HT-29 (cell line): Measurements from ENCODE around the gene EFCAB9. TPM values are rescaled to one million over a fixed set of nuclear protein-coding genes. Genes with fewer than 3 reads are reported as not detected.
A peak's percentile ranks its signal among the peaks of the same experiment; 100 is the strongest.

Experiments
- DNase-seq: peaks from one replicate; pipeline ENCODE4 v3.0.0-alpha.2; 2015; ENCODE audit warnings: low spot score
- total RNA-seq: library from RNA; depleted of rRNA; stranded (reverse); fragments of >200 nt; shearing (Covaris generic); gene quantifications from 2 replicates; pipeline ENCODE4 v1.2.3, GENCODE V29; 2014

Gene EFCAB9
- total RNA-seq, 1 experiment from 2014 or later = not detected

DNA sequence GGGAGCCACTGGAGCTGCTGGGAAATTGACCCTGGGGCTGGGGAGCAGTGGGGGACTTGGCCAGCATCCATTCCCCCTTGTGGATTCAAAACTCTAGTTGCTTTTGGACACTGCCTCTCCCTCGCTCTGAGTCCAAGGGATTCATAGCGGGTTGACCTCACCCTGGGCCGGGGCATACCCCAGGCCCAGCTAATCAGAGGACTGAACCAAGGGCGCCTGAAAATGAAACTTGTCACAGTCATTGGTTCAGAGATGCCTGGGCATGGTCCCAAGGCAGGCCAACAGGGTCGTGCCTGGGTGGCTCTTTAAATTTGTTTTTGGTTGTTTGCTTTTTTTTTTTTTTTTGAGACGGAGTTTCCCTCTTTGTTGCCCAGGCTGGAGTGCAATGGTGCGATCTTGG, 28.5 kb upstream of the EFCAB9 start:
- no peak for DNase-seq

DNA sequence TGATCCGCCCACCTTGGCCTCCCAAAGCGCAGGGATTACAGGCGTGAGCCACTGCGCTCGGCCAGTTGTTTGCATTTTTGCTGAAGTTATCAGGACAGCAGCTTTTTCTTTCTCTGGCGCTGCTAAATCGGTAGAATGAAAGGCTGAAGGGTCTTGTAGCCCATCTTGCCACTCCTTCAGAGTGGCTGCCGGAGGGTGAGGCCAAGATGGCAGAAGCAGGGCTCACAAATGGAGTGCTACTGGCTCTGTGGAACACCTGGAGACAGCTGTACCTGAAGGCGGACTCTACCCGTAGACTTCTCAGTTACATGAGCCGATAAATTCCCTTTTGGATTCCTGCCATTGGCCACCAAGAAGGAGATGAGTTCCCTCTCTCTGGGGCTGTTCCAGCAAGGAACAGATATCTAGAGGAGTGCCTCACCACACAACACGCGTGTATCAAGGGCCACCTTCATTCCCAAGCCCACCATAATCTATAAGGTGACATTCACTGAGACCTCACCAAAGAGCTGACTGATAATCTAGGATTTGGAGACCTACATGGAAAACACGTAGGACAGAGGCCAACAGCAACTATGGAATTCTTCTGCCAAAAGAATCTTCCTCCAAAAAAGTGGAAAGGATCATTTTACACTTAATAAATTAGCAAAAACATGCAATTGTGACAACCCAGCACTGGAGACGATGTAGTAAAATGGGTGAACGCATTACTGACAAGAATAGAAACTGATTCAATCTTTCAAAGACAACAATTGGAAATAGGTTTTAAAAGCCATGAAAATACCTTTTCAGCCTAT, 27.7 kb upstream of the EFCAB9 start:
- DNase-seq = no peak

- DNase-seq = no peak
These were observed 26.1 kb upstream of the EFCAB9 start for GRCh38 chr5:172167895-172168294.

GRCh38 chr5:172168311-172168710, 25.7 kb upstream of the EFCAB9 start:
- DNase-seq = no peak

- no peak for DNase-seq
These were observed 24.8 kb upstream of the EFCAB9 start for GRCh38 chr5:172169216-172169615.

DNA sequence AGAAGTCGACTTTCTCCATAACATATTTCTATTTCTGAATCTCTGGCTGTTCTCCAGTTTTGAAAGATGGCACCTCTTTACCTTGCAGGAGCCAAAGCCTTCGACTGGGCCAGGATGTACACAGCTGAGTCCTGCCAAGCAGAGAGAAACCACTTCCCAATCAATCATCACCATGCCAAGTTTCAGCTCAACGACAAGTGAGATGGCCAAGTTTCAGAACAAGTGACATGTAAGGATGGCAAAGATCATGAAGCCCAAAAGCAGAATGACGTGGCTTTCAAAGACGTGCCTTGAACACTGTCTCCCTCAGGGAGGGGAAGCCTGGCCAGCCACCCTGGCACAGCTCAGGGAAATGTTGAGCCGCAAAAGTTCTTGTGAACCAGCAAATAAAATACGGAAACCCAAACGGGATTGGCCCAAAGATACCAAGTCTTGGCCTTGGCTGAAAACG, 23.7 kb upstream of the EFCAB9 start:
- no peak for DNase-seq

DNA sequence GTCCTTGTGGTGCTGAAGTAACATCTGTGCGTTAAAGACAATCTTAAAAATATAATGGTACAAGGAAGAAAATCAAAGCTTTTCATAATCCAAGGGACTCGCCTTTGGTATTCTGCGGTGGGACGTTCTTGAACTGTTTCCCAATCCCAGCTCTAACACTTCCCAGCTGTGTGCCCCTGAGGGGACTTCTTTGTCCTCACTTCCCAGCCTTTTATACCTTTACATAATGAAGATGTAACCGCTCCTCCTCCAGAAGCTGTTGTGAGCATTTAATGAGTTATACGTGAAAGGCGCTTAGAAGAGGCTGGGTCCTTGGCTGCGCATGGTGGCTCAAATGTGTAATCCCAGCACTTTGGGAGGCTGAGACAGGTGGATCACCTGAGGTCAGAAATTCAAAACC, 22.9 kb upstream of the EFCAB9 start:
- DNase-seq = no peak

DNA sequence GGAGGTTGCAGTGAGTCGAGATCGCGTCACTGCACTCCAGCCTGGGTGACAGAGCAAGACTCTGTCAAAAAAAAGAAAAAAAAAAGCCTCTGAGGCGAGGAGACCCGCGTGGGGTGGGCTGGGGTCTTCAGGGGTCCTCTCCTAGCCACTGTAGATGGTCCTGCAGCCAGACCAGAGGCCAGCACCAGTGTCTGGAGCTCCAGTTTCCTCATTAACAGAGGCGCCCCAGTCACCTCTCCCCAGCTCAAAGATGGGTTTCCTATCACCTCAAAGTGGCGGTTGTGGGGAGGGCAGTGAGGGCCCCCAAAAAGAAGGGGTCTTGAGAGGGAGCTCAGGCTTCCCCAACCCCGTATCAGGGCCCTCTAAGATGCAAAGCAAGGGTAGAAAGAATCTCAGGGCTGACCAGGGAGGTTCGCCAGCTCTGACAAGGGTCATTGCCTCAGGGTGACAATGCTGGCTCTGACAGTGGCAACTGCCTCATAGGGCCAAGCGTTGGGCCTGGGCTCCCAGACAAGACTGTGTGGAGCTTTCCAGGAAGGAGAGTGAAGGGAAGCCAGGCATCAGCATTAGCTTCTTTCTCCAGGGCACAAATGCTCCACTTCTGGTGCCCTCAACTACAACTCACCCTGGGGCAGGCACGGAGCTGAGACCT, 20.9 kb upstream of the EFCAB9 start:
- no peak for DNase-seq

- DNase-seq = no peak
These were observed 20.3 kb upstream of the EFCAB9 start for GRCh38 chr5:172173564-172174153.

DNA sequence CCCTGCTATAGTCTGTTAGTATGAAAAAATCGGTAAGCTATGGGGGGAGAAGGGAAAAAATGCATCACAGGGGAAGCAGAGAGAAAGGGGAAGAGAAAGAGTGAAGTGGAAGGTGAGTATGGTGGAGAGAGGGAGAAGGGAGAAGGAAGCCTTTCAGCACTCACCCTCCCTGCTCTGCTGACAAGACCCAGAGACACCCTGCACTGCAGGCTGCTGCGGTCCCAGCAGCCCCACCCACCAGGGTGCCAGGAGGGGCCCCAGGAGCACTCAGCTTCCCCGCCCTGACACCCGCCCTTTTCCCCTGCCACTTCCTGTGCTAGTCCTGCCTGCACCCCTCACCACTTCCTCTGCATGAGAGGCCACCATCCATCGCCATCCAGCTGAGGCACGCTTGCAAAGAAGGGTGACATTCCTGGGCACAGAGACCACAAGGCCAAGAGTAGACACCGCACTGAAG, 18.7 kb upstream of the EFCAB9 start:
- DNase-seq = peak; percentile 39

DNA sequence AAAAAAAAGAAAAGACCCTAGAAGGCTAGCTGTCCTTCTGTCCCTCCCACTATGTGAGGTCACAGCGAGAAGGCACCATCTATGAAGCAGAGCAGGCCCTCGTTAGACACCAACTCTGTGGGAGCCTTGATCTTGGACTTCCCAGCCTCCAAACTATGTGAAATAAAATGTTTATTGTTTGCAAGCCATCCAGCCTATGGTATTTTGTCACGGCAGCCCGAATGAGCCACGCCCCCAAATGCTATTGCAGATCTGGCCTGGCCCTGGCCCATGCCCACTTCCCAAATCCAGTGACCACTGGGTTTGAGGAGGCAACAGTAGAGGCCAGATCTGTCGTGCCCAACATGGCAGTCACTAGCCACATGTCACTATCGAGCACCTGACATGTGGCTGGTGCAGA, 16.8 kb upstream of the EFCAB9 start:
- DNase-seq = no peak

DNA sequence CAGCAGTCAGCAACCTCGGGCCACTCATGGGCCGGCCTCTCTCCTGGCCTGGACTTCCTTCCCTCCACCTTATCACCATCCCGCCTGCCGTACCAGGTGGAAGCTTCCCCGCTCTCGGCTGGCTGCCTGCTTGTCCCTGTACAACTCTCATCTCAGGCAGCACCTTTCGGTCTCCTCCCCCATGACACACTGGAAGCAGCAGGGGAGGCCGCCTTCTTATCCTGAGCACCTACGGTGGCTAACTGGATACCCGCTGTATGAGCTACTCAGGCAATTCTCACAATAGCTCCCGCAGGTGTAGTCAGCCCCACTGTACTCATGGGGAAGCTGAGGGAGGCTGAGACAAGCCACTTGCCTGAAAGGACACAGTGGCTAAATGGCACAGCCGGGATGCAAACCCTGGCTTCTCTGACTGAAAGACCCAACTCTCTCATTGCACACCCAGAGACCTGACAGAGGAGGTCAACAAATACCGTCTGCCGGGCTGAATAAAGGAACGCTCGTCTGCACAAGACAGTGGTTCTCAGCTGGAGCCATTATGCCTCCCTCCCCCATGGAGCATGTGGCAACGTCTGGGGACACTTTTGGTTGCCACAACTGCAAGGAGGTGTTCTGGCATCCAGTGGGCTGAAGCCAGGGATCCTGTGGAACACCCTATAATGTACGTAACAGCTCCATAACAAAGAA, 15.5 kb upstream of the EFCAB9 start:
- DNase-seq = no peak

GRCh38 chr5:172178991-172179989, 14.7 kb upstream of the EFCAB9 start:
- DNase-seq = no peak

DNA sequence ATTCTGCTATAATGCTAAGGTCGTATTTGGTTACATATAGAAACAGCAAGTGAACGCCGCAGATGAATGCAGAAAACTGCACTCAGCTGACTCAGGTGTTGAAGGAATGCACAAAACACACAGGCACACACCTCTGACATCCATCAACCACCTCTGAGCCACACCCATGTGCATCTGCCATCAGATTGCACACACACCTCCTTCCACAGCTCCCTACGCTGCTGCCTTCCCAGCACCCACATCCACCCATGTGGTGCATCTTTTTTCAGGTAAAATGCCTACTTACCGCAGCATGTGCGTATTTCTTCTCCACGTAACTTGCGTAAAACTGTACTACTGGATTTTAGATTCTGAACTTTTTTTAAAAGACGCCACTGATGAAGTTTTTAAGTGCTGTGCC, 13.0 kb upstream of the EFCAB9 start:
- no peak for DNase-seq

DNA sequence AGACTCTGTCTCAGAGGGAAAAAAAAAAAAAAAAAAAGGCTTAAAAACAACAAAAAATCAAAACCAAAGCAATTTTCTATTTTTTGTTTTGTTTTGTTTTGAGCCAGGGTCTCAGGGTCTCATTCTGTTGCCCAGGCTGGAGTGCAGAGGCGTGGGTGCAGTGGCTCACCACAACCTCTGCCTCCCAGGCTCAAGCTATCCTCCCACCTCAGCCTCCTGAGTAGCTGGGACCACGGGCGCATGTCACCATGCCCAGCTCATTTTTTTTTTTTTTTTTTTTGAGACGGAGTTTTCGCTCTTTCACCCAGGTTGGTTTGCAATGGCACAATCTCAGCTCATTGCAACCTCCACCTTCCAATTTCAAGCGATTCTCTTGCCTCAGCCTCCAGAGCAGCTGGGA, 11.7 kb upstream of the EFCAB9 start:
- no peak for DNase-seq

GRCh38 chr5:172183881-172184280, 10.1 kb upstream of the EFCAB9 start:
- DNase-seq = no peak

DNA sequence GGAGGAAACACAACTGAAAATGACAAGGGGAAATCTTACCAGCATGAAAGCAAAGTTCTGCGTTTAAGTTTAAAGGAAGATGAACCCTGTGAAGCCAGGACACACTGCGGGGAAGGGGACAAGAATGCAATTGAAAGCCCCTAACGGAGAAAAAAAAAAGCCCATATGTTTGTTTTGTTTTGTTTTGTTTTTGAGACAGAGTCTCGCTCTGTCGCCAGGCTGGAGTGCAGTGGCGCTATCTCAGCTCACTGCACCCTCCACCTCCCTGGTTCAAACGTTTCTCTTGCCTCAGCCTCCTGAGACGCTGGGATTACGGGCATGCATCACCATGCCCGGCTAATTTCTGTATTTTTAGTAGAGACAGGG, 8.9 kb upstream of the EFCAB9 start:
- DNase-seq = no peak

GRCh38 chr5:172186114-172186695, 7.8 kb upstream of the EFCAB9 start:
- DNase-seq = no peak

- DNase-seq = peak; percentile 76
These were observed 6.6 kb upstream of the EFCAB9 start for GRCh38 chr5:172187118-172188032.
